Measurements from ENCODE around the gene SND1.

SND1 gene

GRCh38 chr7:127928852-127929251 is 276.9 kb downstream of the SND1 start:
- H3K4me3 ChIP-seq (replicated peaks; ENCODE audit: low read depth, low read length), result no peak overlapping the region
- no peak for DNase-seq (ENCODE audit: extremely low read depth, low read depth)
- TF ChIP-seq CTCF (IDR thresholded peaks at IDR 0.05; ENCODE audit: low read depth, low read length, missing control alignments), result no peak

GRCh38 chr7:127930341-127931328 is 278.6 kb downstream of the SND1 start:
- no peak overlapping the region for H3K4me3 ChIP-seq (replicated peaks; ENCODE audit: low read depth, low read length)
- no peak for DNase-seq (ENCODE audit: extremely low read depth, low read depth)
- no peak for TF ChIP-seq CTCF (IDR thresholded peaks at IDR 0.05; ENCODE audit: low read depth, low read length, missing control alignments)

- DNase-seq (ENCODE audit: extremely low read depth, low read depth), result no peak
- no peak for TF ChIP-seq CTCF (IDR thresholded peaks at IDR 0.05; ENCODE audit: low read depth, low read length, missing control alignments)
- no peak overlapping the region for H3K4me3 ChIP-seq (replicated peaks; ENCODE audit: low read depth, low read length)
Observed at GRCh38 chr7:127932076-127932475, 280.1 kb downstream of the SND1 start.

GRCh38 chr7:127932496-127932895 is 280.5 kb downstream of the SND1 start:
- no peak overlapping the region for H3K4me3 ChIP-seq (replicated peaks; ENCODE audit: low read depth, low read length)
- no peak for DNase-seq (ENCODE audit: extremely low read depth, low read depth)
- no peak for TF ChIP-seq CTCF (IDR thresholded peaks at IDR 0.05; ENCODE audit: low read depth, low read length, missing control alignments)

GRCh38 chr7:127933146-127933545 is 281.2 kb downstream of the SND1 start:
- no peak for DNase-seq (ENCODE audit: extremely low read depth, low read depth)
- no peak for TF ChIP-seq CTCF (IDR thresholded peaks at IDR 0.05; ENCODE audit: low read depth, low read length, missing control alignments)
- H3K4me3 ChIP-seq (replicated peaks; ENCODE audit: low read depth, low read length), result no peak overlapping the region

GRCh38 chr7:127934711-127935110 is 282.7 kb downstream of the SND1 start:
- TF ChIP-seq CTCF (IDR thresholded peaks at IDR 0.05; ENCODE audit: low read depth, low read length, missing control alignments), result no peak
- DNase-seq (ENCODE audit: extremely low read depth, low read depth), result no peak
- no peak overlapping the region for H3K4me3 ChIP-seq (replicated peaks; ENCODE audit: low read depth, low read length)
